Hematopoietic multipotent progenitor cell treated with erythropoietin and hydrocortisone succinate and interleukin-3 and kit ligand, for 17 days (in vitro differentiated cells): ENCODE measurements around the gene HTR3A.
"Not testable (repeated sequence)": the region's sequence is repeated elsewhere in the genome, so short reads cannot be mapped to it uniquely, and the experiment has no call there.

Experiments
- DNase-seq: peaks from one replicate; pipeline ENCODE4 v3.0.0-alpha.2; 2015; ENCODE audit warnings: low spot score

HTR3A gene

DNA sequence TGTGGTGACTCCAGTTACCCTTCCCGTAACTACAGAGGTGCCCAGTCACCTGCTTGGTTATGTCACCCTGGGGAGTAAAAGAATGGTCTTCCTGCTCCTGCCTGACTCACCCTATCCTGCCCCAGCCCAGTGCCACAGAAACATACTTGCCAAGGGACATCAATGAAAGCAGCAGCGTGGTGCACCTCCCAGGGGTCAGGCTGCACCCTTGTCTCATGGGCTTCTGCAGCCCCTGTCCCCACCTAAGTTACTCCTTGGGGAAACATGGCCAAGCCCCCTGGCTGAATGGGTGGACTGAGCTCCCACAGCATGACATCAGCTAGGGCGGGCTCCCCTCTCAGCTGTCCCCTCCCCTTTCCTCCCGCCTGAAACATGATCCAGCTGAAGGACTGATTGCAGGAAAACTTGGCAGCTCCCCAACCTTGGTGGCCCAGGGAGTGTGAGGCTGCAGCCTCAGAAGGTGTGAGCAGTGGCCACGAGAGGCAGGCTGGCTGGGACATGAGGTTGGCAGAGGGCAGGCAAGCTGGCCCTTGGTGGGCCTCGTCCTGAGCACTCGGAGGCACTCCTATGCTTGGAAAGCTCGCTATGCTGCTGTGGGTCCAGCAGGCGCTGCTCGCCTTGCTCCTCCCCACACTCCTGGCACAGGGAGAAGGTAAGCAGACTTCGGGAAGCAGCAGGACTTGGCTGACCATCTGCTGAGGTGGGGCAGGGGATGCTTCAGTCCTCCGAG lies at the start of gene HTR3A:
HTR3A (plus strand) TSS at position 368 of the 730 bp plus-strand sequence; CDS start at position 586, 218 bp downstream.
- DNase-seq, result no peak

DNA sequence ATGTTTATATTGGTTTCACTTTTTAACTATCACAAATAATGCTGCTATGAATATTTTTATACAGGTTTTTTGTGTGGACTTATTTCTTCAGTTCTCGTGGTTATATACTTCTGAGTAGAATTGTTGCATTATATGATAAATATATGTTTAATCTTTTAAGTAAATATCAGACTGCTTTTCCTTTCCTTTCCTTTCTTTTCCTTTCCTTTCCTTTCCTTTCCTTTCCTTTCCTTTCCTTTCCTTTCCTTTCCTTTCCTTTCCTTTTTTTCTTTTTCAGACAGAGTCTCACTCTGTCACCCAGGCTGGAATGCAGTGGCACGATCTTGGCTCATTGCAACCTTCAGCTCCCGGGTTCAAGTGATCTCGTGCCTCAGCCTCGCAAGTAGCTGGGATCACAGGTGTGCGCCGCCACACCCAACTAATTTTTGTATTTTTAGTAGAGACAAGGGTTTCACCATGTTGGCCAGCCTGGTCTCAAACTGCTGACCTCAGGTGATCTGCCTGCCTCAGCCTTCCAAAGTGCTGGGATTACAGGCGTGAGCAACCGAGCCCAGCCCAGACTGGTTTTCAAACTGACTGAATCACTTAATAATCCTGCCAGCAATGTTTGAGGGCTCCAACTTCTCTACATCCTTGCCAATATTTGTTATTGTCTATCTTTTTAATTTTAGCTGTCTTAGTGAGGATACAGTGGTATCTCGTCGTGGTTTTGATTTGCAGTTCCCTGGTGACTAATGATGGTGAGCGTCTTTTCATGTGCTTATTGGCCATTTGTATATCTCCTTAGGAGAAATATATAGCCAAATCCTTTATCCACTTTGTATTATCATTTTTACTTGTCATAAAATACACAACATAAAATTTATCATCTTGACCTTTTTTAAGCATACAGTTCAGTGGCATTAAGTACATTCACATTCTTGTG lies 48.4 kb upstream of the HTR3A start:
- no peak for DNase-seq

DNA sequence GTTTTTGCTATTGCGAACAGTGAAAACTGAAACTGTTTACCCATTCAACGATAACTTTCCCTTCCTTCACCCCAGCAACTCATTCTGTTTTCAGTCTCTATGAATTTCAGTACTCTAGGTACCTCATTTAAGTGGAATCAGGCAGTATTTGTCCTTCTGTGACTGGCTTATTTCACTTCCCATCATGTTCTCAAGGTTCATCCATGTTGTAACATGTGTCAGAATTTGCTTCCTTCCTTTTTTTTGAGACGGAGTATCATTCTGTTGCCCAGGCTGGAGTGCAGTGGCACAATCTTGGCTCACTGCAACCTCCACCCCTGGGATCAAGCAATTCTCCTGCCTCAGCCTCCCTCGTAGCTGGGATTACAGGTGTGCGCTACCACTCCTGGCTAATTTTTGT lies 46.6 kb upstream of the HTR3A start:
- DNase-seq, result no peak

DNA sequence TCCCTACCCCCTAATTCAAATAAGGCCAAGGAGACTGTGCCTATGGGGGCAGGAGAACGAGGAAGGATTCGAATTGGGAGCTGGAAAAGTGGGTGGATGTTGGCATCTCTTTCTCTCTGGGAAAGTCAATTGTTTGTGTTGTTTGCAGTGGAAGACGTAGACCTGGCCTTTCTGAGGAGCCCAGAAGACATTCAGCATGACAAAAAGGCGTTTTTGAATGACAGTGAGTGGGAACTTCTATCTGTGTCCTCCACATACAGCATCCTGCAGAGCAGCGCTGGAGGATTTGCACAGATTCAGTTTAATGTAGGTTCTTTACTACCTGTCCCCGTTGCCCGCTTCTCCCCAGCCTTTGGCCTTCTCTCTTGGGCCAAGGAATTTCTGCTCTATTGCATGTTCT lies 42.1 kb upstream of the HTR3A start:
- DNase-seq, result no peak

DNA sequence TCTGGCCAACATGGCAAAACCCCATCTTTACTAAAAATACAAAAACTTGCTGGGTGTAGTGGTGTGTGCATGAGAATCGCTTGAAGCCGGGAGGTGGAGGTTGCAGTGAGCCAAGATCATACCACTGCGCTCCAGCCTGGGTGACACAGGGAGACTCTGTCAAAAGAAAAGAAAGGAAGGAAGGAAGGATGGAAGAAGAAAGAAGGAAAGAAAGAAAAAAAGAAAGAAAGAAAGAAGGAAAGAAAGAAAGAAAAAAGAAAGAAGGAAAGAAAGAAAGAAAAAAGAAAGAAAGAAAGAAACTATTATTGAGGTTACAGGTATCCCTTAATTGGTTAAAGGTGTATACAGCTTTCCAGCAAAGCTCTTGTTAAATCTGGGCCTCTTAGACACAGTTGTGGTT lies 40.7 kb upstream of the HTR3A start:
- not testable (repeated sequence) for DNase-seq

DNA sequence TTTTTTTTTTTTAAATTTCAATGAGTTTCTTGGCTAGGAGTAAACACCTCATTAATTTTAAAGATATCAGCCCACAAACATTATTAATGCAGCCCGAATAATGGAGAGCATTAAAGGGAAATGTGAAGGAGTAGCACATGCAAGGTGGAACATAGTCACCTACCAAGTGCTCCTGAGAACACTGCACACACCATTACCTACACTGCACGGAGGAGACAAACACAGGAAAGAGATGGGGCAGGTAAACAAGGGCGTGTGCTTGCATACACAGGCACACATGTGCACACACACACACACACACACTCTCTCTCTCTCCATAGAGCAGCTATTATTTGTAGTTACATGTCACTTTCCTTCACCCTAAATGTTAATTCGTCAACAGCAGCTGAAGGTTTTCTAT lies 40.1 kb upstream of the HTR3A start:
- DNase-seq, result no peak

DNA sequence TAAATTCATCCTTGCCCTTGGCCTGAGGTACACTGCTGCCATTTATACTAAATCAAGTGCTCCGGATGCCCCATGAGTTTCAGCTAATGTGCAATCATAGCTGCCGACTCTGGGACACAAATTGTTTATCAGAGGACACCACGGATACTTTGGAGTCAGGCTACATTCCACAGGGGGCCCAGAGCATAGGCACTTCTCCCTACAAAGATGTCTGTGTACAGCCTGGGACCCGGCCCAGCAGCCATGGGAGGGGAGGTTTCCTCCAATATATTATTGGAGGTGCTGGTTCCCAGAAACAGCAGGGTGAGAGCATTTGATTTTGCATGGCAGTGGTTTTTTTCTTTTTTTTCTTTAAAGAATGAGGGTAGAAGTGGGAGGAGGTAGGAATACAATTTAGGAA lies 39.0 kb upstream of the HTR3A start:
- no peak for DNase-seq

DNA sequence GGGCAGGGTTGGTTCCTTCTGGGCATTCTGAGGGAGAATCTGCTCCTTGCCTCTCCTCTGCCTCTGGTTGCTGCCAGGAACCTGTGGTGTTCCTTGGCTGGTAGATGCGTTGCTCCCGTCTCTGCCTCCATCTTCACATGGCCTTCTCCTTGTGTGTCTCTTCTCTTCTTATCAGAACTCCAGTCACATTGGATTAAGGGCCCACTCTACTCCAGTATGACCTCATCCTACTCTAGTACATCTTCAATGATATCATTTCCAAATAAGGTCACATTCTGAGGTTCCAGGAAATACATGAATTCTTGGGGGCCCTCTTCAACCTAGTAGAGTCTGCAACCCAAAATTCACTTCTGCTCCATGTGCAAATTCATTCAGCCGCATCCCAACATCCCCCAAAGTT lies 37.0 kb upstream of the HTR3A start:
- DNase-seq, result no peak

DNA sequence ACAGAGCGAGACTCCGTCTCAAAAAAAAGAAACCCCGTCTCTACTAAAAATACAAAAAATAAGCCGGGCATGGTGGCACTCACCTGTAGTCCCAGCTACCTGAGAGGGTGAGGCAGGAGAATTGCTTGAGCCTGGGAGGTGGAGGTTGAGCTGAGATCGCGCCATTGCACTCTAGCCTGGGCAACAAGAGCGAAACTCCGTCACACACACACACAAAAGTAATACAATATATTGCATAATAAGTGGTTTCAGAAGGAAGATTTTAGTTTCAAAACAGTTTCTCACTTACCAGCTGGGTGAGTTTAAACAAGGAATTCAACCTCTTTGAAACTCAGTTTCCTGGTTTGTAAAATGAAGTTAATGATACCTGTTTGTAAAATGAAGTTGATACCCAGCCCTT lies 32.7 kb upstream of the HTR3A start:
- DNase-seq, result no peak

DNA sequence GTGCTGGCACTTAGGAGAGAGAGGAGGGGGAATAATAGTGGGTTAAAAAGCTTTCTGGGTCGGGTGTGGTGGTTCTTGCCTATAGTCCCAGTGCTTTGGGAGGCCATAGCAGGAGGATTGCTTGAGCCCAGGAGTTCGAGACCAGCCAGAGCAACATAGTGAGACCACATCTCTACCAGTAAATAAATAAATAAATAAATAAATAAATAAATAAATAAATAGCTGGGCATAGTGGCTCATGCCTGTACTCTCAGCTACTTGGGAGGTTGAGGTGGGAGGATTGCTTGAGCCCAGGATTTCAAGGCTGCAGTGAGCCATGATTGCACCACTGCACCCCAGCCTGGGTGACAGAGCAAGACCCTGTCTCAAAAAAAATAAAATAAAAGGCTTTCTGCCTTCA lies 28.7 kb upstream of the HTR3A start:
- DNase-seq, result not testable (repeated sequence)

DNA sequence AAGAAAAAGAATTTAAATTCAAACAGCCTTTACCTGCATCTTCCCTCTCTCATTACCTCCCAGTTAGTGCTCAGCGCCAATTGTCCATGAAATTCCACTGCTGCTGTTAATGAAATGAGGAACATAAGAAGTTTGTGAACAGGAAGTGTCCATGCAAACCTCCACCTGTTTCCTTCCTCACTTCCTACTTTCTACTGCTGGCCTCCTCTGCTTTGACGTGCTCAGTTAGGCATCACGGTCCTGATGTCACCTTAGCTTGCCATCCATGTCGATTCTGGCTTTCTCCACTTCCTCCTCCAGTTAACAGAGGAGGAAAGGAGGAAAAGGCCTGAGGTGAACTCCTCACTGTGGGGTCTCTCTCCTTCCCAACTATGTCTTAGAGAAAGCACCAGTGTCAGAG lies 26.9 kb upstream of the HTR3A start:
- no peak for DNase-seq

DNA sequence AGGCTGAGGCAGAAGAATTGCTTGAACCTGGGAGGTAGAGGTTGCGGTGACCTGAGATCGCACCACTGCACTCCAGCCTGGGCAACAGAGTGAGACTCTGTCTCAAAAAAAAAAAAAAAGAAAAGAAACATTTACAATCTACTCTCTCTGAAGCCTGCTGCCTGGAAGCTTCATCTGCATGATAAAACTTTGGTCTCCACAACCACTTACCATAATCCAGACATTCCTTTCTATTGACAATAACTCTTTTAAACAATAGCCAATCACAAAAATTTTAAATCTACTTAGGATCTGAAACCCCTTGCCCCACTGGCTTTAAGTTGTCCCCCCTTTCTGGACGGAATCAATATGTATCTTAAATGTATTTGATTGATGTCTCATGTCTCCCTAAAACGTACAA lies 25.0 kb upstream of the HTR3A start:
- DNase-seq, result no peak

DNA sequence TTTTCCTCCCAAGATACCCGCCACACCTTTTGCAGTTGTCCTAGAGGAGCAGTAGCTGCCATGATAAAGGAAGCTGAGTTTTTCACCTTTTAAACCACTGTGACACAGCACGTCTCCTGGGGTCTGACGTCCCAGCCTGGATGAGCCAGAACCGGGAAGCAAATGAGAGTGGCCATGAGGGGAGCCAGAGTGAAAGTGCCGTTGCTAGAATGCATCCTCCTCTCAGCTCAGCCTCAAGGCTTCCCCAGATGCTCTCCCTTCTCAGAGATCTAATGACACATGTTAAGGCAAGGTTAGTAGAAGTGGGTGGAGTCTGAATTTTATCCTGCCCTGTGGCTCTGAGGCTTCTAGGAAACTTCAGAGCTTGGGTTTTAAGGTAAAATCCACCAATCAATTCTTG lies 23.4 kb upstream of the HTR3A start:
- no peak for DNase-seq

DNA sequence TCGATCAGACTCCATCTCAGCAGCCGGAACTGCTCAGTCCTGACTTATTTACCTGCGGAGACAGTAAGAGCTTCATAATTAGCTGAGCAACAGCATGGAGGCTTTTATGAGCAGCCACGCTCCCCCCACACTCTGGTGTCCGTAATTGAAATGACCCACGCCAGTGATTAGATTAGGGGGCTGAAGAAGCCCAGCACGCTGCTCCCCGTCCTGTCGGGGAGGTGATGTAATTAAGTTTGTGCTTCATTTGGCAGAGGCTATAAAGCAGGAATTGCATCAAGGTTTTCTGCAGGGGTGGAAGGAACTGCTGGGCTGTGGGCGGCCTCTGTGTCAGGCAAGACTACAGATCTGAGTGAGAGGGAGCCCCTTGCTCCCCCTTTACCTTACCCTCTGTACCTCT lies 22.8 kb upstream of the HTR3A start:
- no peak for DNase-seq

DNA sequence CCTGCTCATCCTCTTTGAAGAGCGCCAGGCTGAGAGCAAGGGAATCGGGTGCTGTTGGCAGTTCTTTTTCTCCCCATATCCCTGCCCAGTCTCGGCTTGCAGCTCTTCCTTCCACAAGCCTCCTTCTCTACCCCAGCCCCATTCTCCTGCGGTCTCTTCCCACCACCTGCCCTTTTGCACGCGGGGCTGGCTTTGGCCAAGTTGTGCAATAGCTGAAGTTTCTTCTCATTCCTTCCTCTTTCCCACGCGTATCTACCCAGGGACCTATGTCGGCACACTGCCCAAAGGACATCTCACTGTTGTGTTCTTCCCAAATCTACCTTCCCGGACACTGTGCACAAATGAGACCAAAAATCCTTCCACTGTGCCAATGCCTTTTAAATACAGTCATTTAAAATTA lies 22.3 kb upstream of the HTR3A start:
- no peak for DNase-seq

DNA sequence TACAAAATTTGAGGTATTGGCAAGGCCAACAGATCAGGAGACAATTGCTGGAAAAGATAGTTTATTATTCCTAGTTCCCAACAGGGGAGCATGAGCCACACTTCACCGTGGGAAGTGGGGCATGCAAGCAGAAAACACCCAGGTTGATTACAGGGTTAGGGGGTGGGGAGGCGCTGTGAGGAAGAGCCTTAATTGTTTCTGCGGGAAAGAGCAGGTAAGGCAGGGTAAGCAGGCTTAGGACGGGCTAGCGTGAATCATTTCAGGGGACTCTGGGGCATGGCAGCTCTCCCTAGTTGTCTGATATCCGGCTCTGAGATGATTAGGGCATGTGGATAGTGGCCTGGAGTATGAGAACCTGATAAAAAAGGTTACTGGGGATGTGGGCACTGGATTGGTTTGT lies 20.7 kb upstream of the HTR3A start:
- DNase-seq, result no peak

DNA sequence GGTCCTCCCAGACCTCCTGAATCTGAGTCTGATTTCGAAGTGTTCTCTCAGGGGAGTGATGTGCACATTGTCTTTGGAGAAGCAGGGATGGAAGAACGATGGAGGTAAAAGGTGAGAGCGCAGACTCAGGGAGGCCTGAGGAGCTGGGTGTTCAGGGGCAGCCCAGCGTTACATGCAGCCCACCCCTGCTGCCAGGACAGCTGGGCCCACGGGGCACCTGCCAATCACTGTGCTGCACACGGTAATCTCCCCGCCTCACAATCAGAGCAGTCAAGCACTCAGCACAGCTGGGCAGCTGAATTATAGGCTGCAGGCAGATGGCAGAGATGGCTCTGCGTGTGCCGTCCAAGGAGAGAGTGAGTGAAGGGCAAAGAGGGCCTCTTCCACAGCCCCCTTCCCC lies 17.9 kb upstream of the HTR3A start:
- no peak for DNase-seq

DNA sequence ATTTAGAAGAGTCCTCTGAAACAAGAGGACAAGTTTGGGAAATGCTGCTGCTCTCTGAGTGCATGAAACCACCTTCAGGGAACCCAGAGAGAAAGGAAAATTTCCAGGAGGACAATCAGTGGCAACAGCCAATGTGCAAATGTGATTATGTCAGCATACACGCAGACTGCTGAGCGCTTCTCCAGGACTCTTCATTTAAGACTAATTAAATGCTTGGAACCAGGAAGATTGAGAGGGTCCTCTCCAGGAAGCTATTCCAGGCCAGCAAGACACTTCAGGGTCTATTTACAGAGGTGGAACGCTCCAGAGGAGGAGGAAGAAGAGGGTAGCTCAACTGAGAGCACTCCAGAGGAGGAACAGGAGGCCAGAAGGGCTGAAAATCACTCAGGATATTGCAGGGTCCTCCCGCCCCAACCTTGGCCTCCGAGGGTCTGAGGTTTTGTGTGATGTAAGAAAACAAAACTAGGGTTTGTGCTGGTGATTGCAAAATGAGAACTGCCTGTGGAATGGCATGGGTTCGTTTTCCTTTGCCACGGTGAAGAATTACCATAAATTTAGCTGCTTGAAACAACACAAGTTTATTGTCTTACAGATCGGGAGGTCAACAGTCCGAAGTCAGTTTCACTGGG lies 14.1 kb upstream of the HTR3A start:
- no peak for DNase-seq

DNA sequence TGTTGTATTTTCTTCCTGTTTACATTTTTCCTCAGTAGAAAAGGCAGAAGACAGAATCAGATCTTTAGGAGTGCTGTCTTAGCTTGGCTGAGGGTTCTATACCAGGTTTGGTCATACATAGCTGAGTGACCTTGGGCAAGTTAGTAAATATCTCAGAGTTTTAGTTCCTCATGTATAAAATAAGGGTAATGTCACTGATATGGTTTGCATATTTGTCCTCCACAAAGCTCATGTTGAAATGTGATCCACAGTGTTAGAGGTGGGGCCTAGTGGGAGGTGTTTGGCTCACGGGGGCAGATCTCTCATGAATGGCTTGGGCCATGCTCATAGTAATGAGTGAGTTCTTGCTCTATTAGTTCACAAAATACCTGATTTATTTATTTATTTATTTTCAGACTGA lies 7.5 kb upstream of the HTR3A start:
- DNase-seq, result no peak

DNA sequence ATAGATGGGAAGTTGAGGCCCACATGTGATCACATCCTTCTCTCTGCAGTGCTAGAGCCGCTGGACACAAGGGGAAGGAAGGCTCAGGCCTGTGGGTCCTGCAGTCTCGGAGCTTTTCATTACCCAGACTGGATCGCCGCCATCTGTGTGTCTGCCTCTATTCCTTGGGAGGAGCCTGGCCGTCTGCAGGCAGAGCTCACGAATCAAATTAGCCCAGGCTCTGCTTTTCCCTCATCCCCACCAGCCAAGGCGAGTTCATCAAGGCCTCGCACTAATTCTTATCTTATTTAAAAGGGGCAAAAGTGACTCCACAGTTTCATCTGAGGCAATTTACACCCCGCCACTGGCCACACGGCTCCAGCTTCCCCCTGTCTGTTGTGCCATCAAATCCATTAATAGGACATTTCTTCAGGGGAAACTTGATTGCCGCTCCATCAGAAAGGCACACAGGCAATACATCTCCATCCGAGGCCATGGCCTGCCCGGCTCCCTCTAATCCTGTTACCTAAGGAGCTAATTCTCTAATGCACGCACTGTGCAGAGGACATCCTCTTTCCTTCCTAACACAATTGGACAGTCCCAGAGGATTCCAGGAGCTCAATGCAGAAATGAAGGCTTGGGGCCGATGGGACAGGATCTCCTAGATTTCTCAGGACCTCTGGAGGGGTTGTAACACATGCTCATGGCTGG lies 3.3 kb upstream of the HTR3A start:
- no peak for DNase-seq

DNA sequence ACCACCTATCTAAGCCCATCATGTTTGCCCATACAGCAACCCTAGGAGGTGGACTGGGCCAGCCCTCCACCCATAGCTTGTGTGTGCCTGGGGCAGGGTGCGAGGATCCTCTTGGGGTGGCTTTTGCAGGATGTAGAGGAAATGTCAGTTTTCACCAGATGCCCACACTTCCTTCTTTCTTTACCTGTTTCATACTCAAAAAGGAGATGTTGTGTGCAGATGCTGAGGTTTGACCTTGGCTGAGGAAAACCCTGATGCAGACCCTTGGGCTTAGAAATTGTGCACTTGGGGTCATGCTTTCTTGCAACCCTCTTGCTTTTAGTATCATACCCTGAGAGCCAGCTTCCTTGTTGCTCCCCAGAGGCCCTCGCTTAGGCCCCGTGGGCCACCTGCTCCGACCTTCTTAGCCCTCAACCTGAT lies 2.2 kb downstream of the HTR3A start:
- DNase-seq, result no peak

DNA sequence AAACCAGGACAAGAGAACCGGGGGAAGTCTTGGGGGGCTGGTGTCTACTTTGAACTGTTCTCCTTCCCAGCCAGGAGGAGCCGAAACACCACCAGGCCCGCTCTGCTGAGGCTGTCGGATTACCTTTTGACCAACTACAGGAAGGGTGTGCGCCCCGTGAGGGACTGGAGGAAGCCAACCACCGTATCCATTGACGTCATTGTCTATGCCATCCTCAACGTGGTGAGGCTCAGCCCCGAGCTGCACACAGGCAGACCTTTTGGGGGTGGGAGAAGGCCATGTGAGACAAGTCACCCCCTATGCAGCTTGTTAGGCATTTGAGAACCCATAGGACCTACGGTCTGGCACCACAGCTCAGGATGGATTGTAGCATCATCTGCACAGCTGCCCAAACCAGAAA lies 2.8 kb downstream of the HTR3A start:
- no peak for DNase-seq
